Osteoblast (primary cell): ENCODE results near the gene SETSIP. TPM values are rescaled to one million over a fixed set of nuclear protein-coding genes. Genes with fewer than 3 reads are reported as not detected.

ENCODE experiments used
- DNase-seq: peaks from one replicate; pipeline ENCODE4 v3.0.0; 2011; ENCODE audit warnings: low spot score, mixed read lengths; ENCODE audit not compliant: insufficient read length; ENCODE audit errors: missing footprints
- H2AFZ ChIP-seq: 2 replicates; pipeline ENCODE4 v1.6.0; 2011; ENCODE audit warnings: mild to moderate bottlenecking, low read length
- H3K27ac ChIP-seq: 2 replicates; pipeline ENCODE4 v1.5.1; 2011; ENCODE audit warnings: mild to moderate bottlenecking, low read depth, low read length, moderate library complexity
- H3K27me3 ChIP-seq: 2 replicates; pipeline ENCODE4 v1.6.0; 2012; ENCODE audit warnings: mild to moderate bottlenecking, control low read depth, inconsistent platforms, low read length, moderate library complexity; ENCODE audit not compliant: insufficient read depth
- H3K36me3 ChIP-seq: 2 replicates; pipeline ENCODE4 v1.5.1; 2011; ENCODE audit warnings: mild to moderate bottlenecking, low read length, control low read depth, moderate library complexity; ENCODE audit not compliant: insufficient read depth
- H3K4me1 ChIP-seq: 2 replicates; pipeline ENCODE4 v1.5.1; 2011; ENCODE audit warnings: mild to moderate bottlenecking, low read length, control low read depth, moderate library complexity; ENCODE audit not compliant: insufficient read depth
- H3K4me2 ChIP-seq: 2 replicates; pipeline ENCODE4 v1.6.0; 2011; ENCODE audit warnings: mild to moderate bottlenecking, low read length; ENCODE audit not compliant: insufficient read depth
- H3K4me3 ChIP-seq: fragments of 200-600 bp; sonication (generic); 3 replicates; pipeline ENCODE4 v1.5.1; 2012; ENCODE audit warnings: mild to moderate bottlenecking, low read length, inconsistent platforms; ENCODE audit not compliant: insufficient read depth
- H3K79me2 ChIP-seq: 2 replicates; pipeline ENCODE4 v1.6.0; 2012; ENCODE audit warnings: mild to moderate bottlenecking, low read length, control low read depth, inconsistent platforms; ENCODE audit not compliant: insufficient read depth
- H3K9me3 ChIP-seq: 2 replicates; pipeline ENCODE4 v1.5.1; 2011; ENCODE audit warnings: low read depth, low read length, control low read depth
- H4K20me1 ChIP-seq: 2 replicates; pipeline ENCODE4 v1.6.0; 2012; ENCODE audit warnings: mild to moderate bottlenecking, low read length, control low read depth; ENCODE audit not compliant: insufficient read depth
- total RNA-seq: library from RNA; depleted of rRNA; stranded (reverse); fragments of >200 nt; gene quantifications from 2 replicates; pipeline ENCODE4 v1.2.3, GENCODE V29; 2012
- TF ChIP-seq, protein P1 (sequence below): IDR thresholded peaks from 2 replicates; pipeline ENCODE4 v1.5.1; 2011; ENCODE audit warnings: mild to moderate bottlenecking, low read depth, low read length, moderate library complexity; ENCODE audit errors: extremely low read depth

The SETSIP gene, protein sequence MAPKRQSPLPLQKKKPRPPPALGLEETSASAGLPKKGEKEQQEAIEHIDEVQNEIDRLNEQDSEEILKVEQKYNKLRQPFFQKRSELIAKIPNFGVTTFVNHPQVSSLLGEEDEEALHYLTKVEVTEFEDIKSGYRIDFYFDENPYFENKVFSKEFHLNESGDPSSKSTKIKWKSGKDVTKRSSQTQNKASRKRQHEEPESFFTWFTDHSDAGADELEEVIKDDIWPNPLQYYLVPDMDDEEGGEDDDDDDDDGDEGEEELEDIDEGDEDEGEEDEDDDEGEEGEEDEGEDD
- total RNA-seq, result 0.29 and 0.36 TPM in 2 replicates

DNA sequence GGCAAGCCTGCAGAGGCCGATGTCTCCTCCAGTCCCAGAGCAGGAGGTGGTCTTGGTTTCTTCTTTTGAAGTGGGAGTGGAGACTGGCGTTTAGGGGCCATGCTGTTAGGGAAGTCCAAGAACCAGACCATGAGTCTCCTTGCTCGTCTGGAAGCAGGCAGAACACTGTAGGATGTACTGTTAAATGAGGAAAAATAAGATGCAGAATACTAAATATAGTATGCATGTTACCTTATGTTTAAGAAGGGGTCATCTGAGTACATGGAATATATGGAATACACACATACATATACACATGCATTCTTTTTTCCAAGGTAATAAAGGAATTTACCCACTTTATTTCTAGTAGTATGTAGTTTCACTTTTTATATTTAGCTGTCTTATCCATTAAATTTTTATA is at the start of gene SETSIP:
SETSIP (minus strand) TSS at position 101 of the 400 bp plus-strand sequence; CDS start at position 101, 0 bp downstream.
- H3K9me3 ChIP-seq, result no peaks in the 10 kb centered on the region
- H3K4me1 ChIP-seq, result no peaks in the 10 kb centered on the region
- peak within 1 kb of the TSS; percentile 50 for H2AFZ ChIP-seq
- H3K27me3 ChIP-seq, result peaks cover 3% of the 10 kb centered on the region
- DNase-seq, result no peak
- no peaks in the 10 kb centered on the region for H4K20me1 ChIP-seq
- no peak within 1 kb of the TSS for H3K4me2 ChIP-seq
- no peaks in the 10 kb centered on the region for H3K36me3 ChIP-seq
- TF ChIP-seq, protein P1, sequence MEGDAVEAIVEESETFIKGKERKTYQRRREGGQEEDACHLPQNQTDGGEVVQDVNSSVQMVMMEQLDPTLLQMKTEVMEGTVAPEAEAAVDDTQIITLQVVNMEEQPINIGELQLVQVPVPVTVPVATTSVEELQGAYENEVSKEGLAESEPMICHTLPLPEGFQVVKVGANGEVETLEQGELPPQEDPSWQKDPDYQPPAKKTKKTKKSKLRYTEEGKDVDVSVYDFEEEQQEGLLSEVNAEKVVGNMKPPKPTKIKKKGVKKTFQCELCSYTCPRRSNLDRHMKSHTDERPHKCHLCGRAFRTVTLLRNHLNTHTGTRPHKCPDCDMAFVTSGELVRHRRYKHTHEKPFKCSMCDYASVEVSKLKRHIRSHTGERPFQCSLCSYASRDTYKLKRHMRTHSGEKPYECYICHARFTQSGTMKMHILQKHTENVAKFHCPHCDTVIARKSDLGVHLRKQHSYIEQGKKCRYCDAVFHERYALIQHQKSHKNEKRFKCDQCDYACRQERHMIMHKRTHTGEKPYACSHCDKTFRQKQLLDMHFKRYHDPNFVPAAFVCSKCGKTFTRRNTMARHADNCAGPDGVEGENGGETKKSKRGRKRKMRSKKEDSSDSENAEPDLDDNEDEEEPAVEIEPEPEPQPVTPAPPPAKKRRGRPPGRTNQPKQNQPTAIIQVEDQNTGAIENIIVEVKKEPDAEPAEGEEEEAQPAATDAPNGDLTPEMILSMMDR, result no peak
- H3K79me2 ChIP-seq, result no peaks in the 10 kb centered on the region
- H3K27ac ChIP-seq, result no peak within 1 kb of the TSS
- no peak within 1 kb of the TSS for H3K4me3 ChIP-seq

DNA sequence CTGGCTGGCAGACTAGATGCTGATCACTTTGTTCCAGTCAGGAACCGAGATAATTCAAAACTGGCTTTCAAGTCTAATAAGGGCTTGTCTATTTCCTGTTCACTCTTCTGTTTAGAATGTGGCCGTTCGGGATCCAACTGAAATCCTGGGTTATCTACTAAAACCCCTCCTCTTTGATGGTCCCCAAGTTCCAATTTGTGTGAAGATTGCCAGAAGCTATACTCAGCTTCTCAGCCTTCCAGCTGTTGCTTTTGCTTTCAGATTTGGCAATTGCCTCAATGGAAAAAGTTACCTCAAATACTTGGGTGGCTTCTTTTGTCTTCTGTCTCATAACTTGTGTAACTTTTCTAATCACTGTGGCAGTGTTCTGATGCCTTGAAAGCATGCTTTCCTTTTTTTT is 48.7 kb upstream of the SETSIP start:
- Histone ChIP-seq H3K4me2 (no peak overlapping the region), H3K4me1 (no peaks in the 10 kb centered on the region)
- no peak for DNase-seq

DNA sequence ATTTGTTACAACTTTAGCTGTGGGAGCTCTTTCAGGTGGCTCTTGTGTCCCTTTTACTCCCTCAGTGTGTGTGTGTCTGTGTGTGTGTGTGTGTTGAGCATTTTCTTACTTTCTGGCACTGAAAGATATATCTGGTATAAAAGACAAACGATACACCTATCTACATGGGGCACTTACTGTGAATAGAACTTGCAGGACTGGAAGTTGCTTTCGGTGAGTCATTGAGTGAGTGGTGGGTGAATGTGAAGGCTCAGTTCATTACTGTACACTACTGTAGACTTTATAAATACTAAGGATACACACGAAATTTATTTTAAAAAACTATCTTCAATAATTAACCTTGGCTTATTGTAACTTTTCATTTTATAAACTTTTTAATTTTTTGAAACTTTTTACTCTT is 43.6 kb upstream of the SETSIP start:
- no peak for DNase-seq
- H3K9me3 ChIP-seq, result no peaks in the 10 kb centered on the region
- H3K4me3 ChIP-seq, result no peak overlapping the region

More for the DNA sequence above, 48.7 kb upstream of the SETSIP start:
- no peaks in the 10 kb centered on the region for H4K20me1 ChIP-seq
- no peaks in the 10 kb centered on the region for H3K27me3 ChIP-seq
- H2AFZ ChIP-seq, result no peak overlapping the region
- TF ChIP-seq, protein P1, result no peak
- no peaks in the 10 kb centered on the region for H3K79me2 ChIP-seq
- H3K36me3 ChIP-seq, result no peaks in the 10 kb centered on the region
- H3K9me3 ChIP-seq, result no peaks in the 10 kb centered on the region
- H3K27ac ChIP-seq, result no peak overlapping the region
- H3K4me3 ChIP-seq, result no peak overlapping the region

DNA sequence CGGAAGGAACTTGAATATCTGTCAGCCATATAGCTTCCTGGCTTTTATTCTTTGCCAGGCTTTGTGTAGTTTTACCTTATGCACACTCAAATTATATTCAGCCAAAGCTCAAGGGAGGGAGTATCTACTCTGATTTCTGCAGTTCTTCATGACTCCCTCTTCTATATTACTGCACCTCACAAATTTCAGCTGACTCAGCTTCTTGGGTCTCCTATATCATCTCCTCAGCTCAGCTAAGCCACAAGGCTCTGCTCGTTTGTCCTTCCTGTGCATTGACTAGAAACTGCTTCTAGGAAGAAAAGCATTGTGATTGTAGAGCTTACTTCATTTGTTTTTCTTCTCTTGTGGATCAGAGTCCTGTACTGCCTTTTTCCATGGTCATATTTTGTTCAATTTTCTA is 42.3 kb upstream of the SETSIP start:
- H3K36me3 ChIP-seq, result no peaks in the 10 kb centered on the region
- TF ChIP-seq, protein P1, result no peak

More for the DNA sequence above, 43.6 kb upstream of the SETSIP start:
- H3K79me2 ChIP-seq, result no peaks in the 10 kb centered on the region
- TF ChIP-seq, protein P1, result no peak
- H3K4me2 ChIP-seq, result no peak overlapping the region
- H2AFZ ChIP-seq, result no peak overlapping the region
- no peak overlapping the region for H3K27ac ChIP-seq
- no peaks in the 10 kb centered on the region for H3K4me1 ChIP-seq
- H3K27me3 ChIP-seq, result no peaks in the 10 kb centered on the region
- no peaks in the 10 kb centered on the region for H3K36me3 ChIP-seq
- H4K20me1 ChIP-seq, result no peaks in the 10 kb centered on the region

More for the DNA sequence above, 42.3 kb upstream of the SETSIP start:
- H3K27me3 ChIP-seq, result no peaks in the 10 kb centered on the region
- no peaks in the 10 kb centered on the region for H3K9me3 ChIP-seq
- H2AFZ ChIP-seq, result no peak overlapping the region
- H4K20me1 ChIP-seq, result no peaks in the 10 kb centered on the region
- no peak for DNase-seq
- no peak overlapping the region for H3K4me2 ChIP-seq
- H3K27ac ChIP-seq, result no peak overlapping the region
- no peak overlapping the region for H3K4me3 ChIP-seq
- H3K4me1 ChIP-seq, result no peaks in the 10 kb centered on the region
- H3K79me2 ChIP-seq, result no peaks in the 10 kb centered on the region
